CD4-positive, alpha-beta T cell treated with Interleukin-4 for 1 hour (primary cell): ENCODE measurements around the gene UBE2E1.
"Not testable (repeated sequence)": the region's sequence is repeated elsewhere in the genome, so short reads cannot be mapped to it uniquely, and the experiment has no call there.

Experiments used
- DNase-seq, 2 donors: peaks; one replicate each; pipeline ENCODE4 v3.0.0-alpha.2; 2020 to 2022

UBE2E1 gene

DNA sequence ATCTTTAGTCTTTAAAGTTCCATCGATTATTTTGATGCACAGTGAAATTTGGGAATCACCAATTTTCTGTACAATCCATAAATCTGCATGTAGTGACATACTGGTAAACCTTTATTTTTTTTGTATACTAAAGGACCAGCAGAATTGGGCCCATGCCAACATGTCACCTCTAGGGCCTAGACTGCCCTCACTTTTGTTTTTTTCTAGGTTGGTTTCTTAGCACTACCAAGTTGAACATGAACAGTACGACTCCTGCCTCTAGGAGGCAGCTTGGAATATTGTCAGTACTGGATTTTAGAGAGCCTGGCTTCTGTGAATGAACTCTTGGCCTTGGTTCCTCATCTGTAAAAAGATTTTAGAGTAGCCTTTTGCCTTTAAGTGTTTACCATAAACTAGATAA, 78.7 kb downstream of the UBE2E1 start:
- no peak for DNase-seq

DNA sequence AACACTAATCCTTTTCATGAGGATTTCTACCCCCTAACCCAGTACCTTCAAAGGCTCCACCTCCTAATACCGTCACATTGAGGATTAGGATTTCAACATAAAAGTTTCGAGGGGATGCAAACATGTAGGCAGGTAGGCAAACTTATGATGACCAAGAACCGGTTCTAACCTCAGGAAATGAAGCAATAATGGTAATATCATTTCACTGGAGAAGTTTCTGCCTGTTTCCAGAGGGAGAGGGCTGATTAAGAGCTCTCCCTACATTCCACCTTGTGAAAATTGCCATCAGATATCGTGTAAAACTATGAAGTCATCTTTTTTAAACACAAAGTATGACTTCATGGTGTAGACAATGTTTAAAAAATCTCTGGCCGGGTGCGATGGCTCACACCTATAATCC, 79.5 kb downstream of the UBE2E1 start:
- DNase-seq: no peak

DNA sequence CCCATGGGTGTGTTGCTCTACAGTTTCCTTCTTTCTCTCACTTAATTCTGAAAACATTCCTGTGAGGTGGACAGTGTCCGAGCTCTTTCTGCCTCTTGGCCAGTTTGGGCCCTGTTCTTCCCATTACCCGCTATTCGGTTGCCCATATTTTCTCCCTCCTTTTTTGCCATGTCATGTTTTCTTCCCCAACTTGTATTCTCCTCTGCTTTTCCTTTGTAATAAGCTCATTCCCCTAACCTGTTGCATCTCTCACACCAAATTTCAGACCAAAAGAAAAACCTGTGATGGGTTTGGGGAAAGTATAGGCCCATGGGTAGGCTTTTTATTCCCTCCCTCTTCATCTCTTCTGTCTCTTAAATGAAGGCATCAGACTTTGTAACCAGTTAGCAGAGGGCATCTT, 80.6 kb downstream of the UBE2E1 start:
- DNase-seq: no peak

DNA sequence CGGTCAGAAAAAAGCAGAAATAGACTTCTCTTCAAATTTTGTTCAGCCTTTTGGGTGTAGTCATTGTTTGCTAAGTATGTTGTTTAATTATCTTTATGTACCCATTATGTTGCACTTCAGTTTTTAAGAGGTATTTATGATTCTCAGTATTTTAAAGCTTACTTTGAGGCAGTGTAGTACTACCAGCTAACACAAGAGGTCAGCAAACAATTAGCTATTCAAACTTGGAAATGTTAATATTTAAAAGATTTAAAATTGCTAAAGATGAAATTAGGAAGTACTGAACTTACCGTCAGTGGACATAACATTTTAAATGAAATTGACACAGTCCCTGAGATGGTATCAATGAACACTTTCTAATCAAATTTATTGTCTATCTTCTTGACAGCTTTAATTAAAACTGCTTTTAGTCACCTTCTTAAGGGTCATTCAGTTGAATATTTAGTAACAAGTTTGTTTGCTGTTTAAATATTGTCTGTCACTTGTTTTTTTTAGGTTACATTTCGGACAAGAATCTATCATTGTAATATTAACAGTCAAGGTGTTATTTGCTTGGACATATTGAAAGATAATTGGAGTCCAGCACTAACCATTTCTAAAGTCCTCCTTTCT, 83.0 kb downstream of the UBE2E1 start:
- DNase-seq: peak in 1 of 2 donors; percentile 56

DNA sequence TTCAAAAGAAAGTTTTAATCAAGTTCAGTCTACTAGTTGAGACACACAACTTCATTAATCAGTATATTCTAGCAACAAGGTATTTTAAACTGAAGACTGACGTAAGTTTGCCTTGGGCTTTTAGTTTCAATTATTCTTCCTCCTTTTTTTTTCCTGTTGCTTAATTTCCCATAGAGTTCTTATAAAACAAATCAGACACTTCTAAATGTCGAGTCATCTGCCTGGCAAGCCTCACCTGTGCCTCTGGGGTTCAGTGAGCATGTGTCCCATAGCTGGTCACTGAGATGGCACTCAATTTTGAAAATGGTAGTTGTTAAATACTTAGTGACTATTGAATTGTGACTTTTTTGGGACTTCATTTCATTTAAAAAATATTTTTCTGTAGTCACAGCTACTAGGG, 83.6 kb downstream of the UBE2E1 start:
- no peak for DNase-seq

DNA sequence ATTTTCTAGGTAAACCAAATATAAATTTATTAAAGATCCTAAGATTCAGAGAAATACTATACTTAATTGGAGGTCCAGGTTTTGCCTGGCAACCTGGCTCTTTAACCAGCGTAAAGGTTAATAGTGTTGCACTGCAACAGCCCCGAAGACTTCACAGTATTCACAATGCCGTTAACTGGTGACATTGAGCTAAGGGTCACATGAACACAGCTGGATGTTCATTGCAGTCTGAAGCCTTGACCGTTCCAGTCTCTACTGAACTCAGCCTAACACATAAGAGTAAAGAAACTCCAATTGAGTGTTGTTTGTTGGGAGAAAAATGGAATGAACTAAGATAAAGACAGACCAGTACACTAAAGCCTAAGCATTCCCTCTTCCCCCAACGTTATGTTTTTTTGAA, 84.2 kb downstream of the UBE2E1 start:
- DNase-seq: no peak

DNA sequence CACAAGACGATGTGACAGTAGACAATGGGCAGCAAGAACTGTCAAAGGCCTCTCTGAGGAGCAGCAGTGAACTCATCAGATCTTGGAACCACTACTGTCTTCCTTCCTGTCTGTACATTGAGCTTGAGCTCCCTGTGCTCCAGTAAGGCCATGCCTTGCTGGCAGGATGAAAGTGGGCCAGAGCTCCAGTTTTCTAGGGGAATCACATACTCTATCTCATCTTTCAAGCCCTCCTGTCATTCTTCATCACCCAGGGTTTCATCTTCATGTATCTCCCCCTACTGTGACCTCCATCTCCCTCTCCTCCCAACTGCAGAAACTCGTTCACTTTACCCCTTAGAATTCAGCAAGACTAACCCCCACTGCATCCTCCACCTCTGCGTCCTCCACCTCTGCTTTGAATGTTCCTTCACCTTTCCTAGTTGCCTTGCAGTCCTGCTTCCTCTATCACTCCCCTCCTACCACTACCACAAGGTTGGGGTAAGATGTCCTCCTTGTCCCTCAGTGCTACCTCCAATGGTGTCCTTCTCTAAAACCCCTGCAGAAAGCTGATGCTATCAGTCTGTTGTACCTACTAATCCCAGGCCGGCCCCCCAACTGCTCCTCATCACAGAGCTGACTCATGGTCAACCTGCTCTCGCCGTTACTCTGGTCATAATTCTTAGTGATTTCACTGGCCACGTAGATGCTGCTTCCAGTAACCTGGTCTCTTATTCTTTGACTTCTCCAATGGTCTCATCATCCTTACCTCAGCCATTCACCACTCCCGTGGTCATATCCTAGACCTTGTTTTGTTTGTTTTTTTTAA, 88.7 kb downstream of the UBE2E1 start:
- no peak for DNase-seq

DNA sequence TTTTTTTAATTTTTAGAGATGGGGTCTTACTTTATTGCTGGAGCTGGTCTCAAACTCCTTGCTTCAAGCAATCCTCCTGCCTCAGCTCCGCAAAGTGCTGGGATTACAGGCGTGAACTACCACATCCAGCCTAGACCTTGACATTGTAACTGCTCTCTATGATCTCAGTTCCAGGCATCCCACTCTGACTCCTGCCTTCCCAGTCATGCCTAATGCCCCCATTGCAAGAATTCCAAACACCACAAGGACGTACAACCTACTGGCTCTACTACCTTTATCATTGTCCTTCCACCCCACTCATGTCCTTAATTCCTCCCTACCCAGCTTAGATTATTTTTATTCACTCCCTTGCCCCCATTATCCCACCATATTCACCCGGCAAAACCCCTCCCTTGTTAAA, 89.4 kb downstream of the UBE2E1 start:
- no peak for DNase-seq

DNA sequence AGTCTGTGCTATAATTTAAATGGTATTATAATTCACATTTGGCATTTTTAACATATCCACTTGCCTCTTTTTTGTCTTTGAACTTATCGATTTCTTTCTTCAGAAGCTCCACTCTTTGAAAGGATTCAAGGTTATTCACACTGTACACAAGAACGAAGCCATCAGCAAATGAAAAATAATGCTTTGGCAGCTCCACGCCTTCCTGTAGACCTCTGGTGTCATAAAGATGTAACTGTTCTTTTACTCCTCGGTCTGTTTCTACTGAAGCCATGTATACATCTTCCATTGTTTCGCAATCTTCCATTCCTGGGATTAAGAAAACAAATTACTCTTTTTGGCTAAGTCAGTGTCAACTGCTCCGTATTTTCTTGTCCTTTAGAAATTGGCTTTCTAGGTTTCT, 95.0 kb downstream of the UBE2E1 start:
- no peak for DNase-seq

DNA sequence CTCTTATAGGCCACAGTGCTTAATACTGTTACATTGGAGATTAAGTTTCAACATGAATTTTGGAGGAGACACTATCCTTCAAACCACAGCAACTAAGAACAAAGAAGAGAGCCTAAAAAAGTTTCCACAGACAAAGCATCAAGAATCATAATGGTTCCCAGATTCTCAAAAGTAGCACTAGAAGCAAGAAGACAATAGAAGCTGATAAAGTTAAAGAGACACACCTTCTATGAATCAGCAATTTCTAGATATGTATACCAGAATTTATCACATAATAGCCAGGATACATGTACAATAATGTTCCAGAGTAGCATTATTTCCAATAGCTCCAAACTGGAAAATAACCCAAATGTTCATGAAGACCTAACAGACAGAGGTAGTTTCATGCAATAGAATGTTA, 98.8 kb downstream of the UBE2E1 start:
- DNase-seq: no peak

DNA sequence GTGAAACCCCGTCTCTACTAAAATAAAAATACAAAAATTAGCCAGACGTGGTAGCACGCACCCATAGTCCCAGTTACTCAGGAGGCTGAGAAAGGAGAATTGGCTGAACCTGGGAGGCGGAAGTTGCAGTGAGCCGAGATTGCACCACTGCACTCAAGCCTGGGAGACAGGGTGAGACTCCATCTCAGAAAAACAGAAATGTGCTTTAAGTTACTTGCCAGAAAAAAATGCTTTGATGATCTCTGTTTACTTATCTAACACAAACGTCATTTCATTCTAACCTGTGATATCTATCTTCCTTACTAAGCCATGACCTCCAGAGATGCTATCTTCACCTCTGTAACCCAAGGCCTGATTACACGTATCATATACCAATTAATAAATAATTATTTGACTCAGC, 103.6 kb downstream of the UBE2E1 start:
- no peak for DNase-seq

DNA sequence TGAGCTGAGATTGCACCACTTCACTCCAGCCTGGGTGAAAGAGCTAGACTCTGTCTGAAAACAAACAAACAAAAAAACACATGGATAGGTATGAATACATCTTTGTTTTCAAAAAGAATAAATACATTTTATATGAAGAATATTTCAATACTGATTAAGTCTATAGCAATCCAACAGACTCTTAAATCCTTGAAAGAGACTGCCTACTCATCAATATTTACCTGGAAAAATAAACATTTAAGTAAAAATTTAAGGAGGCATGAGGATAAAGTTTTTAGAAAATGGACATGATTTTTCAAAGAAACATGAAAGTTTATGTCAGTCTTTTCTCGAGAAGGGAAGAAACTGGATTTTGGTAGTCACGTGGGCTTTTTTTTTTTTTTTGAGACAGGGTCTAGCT, 105.6 kb downstream of the UBE2E1 start:
- DNase-seq: no peak

DNA sequence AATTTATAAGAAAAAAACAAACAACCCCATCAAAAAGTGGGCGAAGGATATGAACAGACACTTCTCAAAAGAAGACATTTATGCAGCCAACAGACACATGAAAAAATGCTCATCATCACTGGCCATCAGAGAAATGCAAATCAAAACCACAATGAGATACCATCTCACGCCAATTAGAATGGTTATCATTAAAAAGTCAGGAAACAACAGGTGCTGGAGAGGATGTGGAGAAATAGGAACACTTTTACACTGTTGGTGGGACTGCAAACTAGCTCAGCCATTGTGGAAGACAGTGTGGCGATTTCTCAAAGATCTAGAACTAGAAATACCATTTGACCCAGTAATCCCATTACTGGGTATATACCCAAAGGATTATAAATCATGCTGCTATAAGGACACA, 106.6 kb downstream of the UBE2E1 start:
- DNase-seq: not testable (repeated sequence)

DNA sequence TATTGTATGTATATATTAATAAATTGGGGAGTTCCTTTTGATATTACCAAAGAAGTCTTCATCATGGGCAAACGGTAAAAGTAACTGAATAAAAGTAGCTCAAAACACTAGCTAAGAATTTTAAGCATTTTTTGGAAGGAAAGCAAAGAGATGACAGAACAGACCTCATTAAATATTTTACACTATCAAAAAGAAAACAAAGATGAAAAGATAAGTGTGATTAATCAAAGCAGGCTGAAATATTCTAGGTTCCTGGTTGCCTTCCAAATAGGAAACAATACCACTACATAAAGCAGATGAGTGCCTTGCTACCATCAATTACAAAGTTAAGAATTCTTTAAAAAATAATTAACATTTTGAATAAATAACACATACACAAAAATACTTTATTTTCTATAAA, 107.4 kb downstream of the UBE2E1 start:
- DNase-seq: no peak

DNA sequence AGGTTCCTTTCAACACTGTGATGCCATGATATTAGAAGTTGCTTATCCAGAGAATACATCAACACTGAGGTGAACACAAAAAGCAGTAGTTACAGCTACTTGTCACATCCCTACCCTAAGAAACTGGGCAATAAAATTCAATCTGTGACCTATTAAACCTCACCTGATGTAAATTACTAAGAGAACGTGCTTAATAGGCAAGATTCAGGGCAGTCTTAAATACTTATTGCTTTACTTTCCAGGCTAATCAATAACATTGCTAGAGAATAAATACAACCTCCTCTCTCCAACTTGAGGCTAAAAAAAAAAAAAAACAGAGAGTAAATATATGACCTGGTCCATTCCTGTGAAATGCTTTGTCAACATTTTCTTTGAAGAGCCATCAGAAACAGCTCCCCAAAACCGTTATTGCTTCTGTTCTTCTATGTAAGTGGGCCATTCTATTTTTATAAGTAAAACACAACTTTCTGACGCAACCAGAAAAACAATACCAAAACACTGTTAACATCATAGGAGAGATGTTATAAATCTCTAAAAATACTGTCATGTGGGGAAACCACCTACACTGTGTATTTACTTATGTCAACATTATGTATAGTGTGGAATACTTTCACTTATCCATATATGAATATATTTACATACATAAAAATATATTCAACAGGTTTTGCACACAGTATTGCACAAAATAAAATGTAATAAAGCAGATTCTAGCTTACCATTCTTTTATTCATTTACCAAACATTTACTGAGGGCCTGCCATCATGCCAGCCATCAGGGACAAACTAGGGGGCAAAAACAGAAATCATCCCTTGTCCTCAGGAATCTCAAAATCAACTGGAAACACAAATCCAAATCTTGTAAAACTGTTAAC, 108.4 kb downstream of the UBE2E1 start:
- DNase-seq: no peak

DNA sequence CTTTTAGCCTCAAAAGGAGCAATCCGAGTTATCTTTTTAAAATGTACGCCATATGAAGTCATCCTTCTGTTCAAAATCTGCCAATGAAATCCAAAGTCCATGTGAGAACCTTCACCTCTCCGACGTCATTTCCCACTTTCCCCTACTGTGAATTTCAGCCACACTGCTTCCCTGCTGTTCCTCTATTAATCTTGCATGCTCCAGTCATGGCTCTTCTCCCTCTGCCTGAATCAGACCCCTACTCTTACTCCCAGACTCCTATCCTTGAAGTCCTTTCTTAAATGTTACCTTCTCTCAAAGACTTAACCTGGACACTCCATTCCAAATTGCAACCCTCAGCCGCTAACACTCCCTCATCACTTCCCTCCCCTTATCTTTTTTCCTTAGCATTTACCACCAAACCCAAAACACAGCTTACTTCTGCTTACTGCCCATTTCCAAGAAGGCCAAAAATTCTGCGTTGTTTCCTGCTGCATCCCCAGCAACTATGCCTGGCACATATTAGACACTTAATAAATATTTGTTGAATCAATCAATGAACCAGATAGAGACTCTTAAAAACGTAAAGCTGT, 109.9 kb downstream of the UBE2E1 start:
- DNase-seq: no peak

DNA sequence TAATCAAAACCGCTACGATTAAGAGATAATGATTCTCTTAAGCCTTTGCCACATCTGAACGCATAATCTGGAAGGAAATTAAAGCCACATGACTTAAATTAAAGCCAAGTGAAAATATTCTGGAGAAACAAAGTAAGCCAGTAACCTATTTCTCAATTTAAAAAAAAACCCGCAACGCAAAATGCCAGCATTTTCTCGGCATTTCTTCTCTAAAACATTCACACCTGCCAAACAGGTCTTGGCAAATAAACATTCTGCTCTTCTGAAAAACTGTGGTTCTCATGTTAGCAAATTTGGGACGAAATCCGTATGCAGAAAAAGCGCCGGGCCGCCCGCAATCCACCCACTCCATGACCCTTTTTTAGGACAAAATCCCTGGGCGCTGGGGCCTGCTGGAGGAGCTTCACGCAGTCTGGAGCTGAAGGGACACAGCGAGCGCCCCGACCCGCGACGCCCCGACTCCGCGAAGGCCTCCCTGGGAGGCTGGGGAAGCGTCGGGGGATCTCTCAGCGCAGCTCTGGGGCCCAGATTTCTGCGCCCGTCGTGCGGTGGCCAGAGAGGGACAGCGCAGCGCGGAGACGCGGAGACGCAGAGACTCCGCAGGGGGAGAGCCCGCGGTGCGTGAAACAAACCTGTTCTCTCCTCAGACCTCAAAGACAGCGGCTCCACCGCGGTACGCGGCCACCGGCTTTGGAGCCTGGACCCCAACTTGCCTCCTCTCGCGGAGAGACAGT, 110.6 kb downstream of the UBE2E1 start:
- peak in 1 of 2 donors; percentile 14 for DNase-seq

DNA sequence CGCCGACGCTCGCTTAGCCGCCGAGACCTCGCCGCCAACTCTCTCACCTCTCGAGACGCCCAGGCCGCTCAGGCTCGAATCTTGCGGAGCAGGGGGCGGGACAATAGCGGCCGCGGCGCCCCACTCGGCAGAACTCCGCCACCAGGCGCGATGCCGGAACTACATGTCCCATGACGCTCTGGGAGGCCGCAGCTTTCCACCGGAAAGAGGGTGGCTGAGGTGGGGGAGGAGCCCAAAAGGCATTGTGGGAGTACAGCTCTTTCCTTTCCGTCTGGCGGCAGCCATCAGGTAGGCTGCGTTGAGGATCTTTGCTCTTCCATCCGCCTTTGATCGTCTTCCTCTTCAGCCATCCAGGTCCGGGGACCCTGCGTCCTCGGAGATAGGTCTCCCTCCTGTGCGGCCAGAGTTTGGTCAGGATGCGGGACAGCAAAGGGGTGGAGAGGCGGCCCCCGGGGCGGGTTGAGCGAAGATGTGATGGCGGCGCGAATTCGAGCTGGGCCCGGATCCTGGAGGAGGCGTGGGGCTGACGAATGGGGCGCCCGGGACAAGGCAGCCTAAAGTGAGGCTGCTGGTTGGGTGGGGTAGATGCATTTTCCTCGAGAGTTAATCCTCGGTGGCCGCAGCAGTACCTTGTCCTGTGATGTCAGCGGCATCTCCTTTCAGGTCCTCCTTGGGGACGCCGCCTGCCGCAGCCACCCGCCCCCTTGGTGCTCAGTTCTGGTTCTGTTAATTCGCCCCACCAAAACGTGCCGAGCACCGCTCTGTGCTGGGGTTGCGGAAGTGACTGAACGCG, 111.3 kb downstream of the UBE2E1 start, which contains the start of the genes NKIRAS1 and RPL15:
Gene NKIRAS1, minus strand, starts transcription at position 105 of the 793 bp plus-strand sequence. CDS start 6,086 bp downstream, outside the sequence.
Gene RPL15, plus strand, starts transcription at position 247 of the 793 bp plus-strand sequence. CDS start 728 bp downstream, outside the sequence.
- peak; percentile 97 to 98 for DNase-seq

DNA sequence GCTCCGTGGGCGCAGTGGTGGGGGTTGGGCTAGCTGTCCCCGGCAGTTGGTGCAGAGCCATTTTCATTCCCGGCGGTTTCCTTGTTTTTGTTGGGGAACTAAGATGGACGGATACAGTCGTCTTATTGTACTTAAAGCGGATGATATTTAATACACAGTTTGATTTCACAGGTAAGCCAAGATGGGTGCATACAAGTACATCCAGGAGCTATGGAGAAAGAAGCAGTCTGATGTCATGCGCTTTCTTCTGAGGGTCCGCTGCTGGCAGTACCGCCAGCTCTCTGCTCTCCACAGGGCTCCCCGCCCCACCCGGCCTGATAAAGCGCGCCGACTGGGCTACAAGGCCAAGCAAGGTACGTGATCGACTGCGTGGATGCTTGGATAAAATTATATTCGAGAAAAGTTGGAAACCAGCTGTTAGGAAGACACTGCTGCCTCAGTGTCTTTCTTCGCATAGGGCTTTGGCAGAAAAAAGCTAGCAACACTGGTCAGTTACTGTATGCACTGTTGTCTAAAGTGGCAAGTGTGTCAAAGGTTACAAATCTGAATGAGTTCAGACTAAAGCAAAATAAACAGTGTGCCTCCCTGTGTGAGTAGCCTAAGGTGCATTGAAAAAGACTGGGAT, 112.0 kb downstream of the UBE2E1 start:
- not testable (repeated sequence) for DNase-seq

DNA sequence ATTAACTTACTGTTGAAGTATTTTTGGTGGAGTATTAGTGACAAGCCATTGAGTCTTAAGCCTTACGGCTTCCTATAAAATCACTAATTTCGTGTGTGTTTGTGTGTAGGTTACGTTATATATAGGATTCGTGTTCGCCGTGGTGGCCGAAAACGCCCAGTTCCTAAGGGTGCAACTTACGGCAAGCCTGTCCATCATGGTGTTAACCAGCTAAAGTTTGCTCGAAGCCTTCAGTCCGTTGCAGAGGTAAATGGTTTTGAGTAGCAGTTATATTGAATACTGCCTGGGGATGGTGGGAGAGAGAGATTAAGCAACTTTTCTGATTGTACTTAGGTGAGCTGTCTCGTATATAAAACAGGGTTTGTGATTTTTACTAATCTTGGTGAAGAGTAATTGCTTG, 112.6 kb downstream of the UBE2E1 start:
- not testable (repeated sequence) for DNase-seq

DNA sequence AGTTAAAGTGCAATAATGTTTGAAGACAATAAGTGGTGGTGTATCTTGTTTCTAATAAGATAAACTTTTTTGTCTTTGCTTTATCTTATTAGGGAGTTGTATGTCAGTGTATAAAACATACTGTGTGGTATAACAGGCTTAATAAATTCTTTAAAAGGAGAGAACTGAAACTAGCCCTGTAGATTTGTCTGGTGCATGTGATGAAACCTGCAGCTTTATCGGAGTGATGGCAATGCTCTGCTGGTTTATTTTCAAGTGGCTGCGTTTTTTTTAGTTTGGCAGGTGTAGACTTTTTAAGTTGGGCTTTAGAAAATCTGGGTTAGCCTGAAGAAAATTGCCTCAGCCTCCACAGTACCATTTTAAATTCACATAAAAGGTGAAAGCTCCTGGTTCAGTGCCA, 113.9 kb downstream of the UBE2E1 start:
- DNase-seq: no peak
